T-helper 2 cell treated with Interferon-gamma antibody and Interleukin-4, amounts not matched to agents 5 μg/mL and 100 μg/mL, for 36 hours (primary cell): Measurements from ENCODE around the gene BRSK2.
"Not testable (repeated sequence)": the region's sequence is repeated elsewhere in the genome, so short reads cannot be mapped to it uniquely, and the experiment has no call there.

Experiments
- DNase-seq: peaks from one replicate; pipeline ENCODE4 v3.0.0; 2021; ENCODE audit warnings: low spot score
- H3K27ac Mint-ChIP-seq: one replicate; pipeline ENCODE4 v1.8.0; 2021; ENCODE audit warnings: mild to moderate bottlenecking, mixed read lengths
- H3K27me3 Mint-ChIP-seq: one replicate; pipeline ENCODE4 v1.8.0; 2021; ENCODE audit warnings: low read depth, mixed read lengths
- H3K36me3 Mint-ChIP-seq: one replicate; pipeline ENCODE4 v1.8.0; 2021; ENCODE audit warnings: low read depth, mixed read lengths
- H3K4me1 Mint-ChIP-seq: one replicate; pipeline ENCODE4 v1.8.0; 2021; ENCODE audit warnings: low read depth, mixed read lengths
- H3K4me3 Mint-ChIP-seq: one replicate; pipeline ENCODE4 v1.8.0; 2022; ENCODE audit warnings: mild to moderate bottlenecking, moderate library complexity, mixed read lengths
- H3K9me3 Mint-ChIP-seq: one replicate; pipeline ENCODE4 v1.8.0; 2021; ENCODE audit warnings: mixed read lengths

Gene BRSK2

DNA sequence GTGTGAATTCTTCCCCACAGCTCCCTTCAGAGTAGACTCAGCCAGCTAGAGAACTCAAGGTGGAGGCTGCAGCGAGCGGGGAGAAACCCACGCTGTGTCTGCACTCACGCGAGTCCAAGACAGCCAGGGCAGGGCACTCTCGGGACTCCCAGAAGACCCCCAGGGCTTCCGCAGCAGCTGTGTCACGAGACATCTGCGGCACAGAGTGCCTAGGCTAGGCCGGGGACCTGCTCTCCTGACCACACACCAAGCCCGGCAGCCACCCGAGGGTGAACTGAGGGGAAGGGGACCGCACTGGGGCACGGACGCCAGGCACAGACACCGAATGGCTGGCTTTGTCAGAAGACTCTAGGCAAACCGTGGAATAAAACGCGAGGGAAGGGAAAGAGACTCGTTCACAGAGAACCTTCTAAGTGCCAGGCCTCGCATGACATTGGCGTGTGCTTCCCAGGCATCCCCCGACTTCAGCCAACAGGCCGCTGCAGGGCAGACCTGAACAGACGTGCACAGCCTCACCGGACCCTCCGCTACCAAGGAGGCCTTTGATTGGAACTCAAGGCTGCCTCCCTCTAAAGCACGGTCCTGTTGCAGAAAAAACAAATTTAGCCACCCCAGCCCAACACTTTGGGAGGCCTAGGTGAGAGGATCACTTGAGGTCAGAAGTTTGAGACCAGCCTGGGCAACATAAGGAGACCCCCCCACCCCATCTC lies 115.0 kb downstream of the BRSK2 start:
- no peaks in the 10 kb centered on the region for H3K27me3 Mint-ChIP-seq

DNA sequence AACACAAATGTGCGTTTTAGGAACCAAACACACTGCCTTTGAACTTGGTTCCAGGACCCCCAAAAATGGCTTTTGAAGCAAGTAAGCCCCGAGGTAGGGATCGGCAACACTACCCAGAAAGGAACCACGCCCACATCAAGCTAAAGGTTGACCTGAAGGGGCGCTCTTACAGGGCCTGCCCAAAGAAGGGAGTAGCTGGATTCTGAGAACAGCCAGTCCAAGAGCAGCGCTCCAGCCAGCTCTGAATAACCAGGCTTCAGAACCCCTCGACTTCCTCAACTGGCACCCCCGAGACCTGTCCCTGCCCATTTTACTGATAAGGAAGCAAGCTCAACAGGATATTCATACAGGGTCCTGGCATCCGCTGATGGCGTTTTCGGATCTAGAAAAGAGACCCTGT lies 115.7 kb downstream of the BRSK2 start:
- H3K27me3 Mint-ChIP-seq: no peaks in the 10 kb centered on the region

More for the DNA sequence above, 115.0 kb downstream of the BRSK2 start:
- Mint-ChIP-seq H3K36me3 (peaks cover 2% of the 10 kb centered on the region), H3K27ac (no peak overlapping the region), H3K4me1 (no peaks in the 10 kb centered on the region), H3K9me3 (no peaks in the 10 kb centered on the region), H3K4me3 (no peak overlapping the region)
- no peak for DNase-seq

GRCh38 chr11:1506981-1507380 lies 117.2 kb downstream of the BRSK2 start:
- DNase-seq: no peak
- no peaks in the 10 kb centered on the region for H3K9me3 Mint-ChIP-seq
- H3K36me3 Mint-ChIP-seq: no peaks in the 10 kb centered on the region
- no peak overlapping the region for H3K27ac Mint-ChIP-seq
- H3K27me3 Mint-ChIP-seq: no peaks in the 10 kb centered on the region
- no peak overlapping the region for H3K4me3 Mint-ChIP-seq
- no peaks in the 10 kb centered on the region for H3K4me1 Mint-ChIP-seq

More for the DNA sequence above, 115.7 kb downstream of the BRSK2 start:
- H3K27ac Mint-ChIP-seq: no peak overlapping the region
- H3K36me3 Mint-ChIP-seq: peaks cover 2% of the 10 kb centered on the region
- H3K4me3 Mint-ChIP-seq: no peak overlapping the region
- DNase-seq: no peak
- no peaks in the 10 kb centered on the region for H3K4me1 Mint-ChIP-seq
- no peaks in the 10 kb centered on the region for H3K9me3 Mint-ChIP-seq

DNA sequence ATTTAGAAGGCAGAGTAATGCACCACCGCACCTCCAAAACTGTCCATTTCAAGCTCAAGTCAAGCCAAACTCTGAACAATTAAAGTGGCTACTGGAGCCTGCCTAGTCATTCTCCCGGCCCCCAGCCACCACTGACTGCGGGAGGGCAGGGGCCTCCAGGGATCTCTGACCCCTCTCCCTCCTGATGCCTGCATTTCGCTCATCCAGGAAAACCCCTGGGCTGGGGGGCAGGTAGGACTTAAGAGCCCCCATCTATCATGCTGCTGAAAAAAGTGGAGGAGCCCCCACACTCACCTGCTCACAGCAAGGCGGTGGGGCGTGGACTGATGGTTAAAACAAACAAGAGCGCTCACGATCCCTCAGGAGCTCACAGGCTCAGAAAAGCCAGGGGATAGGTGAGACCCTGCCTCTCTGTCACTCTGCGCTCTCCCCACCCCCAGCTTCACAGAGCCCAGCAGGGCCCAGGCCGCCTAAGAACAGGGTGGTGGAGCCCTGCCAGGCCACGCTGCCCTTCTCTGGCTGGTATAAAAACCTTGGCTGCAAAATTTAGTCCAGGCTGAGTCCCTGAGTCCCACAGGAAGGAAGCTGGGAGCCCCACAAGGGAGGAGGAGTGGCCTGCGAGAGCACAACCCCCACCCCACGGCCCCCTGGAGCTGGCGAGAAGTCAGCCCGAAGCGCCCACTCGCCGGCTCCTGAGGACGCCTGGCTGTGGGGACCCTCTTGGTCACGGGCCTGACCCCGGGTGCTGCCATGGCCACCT lies 117.8 kb downstream of the BRSK2 start:
- Mint-ChIP-seq H3K9me3 (no peaks in the 10 kb centered on the region), H3K36me3 (no peaks in the 10 kb centered on the region), H3K27me3 (no peaks in the 10 kb centered on the region), H3K4me1 (peaks cover 2% of the 10 kb centered on the region), H3K4me3 (no peak overlapping the region), H3K27ac (no peak overlapping the region)
- DNase-seq: no peak

DNA sequence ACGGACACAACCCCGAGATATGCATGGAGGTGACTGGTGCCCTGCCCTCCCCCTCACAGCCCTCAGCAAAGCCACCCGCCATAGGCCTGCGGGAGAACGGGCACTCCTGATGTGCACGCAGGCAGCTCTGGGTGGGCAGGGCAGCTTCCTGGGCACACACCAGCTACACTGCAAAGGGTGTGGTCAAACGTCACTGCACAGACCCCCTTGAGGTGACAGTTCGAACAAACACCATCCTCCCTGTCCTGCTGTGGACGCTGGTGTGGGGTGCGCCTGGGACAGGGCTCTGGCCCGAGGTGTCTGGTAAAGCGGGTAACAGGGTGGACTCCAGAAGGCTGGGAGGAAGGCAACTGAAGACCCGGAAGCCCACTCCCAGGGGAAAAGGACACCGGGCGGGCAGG lies 118.8 kb downstream of the BRSK2 start:
- H3K4me3 Mint-ChIP-seq: no peak overlapping the region
- H3K4me1 Mint-ChIP-seq: peaks cover 4% of the 10 kb centered on the region
- H3K27ac Mint-ChIP-seq: no peak overlapping the region
- no peaks in the 10 kb centered on the region for H3K27me3 Mint-ChIP-seq
- H3K9me3 Mint-ChIP-seq: no peaks in the 10 kb centered on the region
- peaks cover 2% of the 10 kb centered on the region for H3K36me3 Mint-ChIP-seq
- DNase-seq: no peak

DNA sequence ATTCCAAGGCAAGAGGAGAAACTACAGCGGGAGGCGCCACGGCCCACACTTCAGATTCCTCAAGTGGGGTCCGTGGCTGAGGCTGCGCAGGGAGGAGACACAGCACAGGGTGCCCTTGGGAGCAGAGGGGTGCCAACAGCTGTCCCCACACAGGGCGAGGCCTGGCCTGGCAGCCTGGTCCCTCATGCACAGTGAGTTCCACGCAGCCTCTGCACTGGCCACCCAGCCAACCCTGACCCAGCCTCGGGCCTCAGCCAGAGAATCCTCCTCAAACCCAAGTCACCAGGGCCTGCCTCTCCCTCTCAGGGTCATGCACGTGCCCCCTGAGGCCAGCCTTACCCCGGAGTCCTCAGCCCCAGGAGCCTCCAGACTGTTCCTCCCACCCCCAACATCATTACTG lies 119.3 kb downstream of the BRSK2 start:
- peaks cover 6% of the 10 kb centered on the region for H3K4me1 Mint-ChIP-seq
- H3K27me3 Mint-ChIP-seq: no peaks in the 10 kb centered on the region
- no peaks in the 10 kb centered on the region for H3K9me3 Mint-ChIP-seq
- H3K36me3 Mint-ChIP-seq: peaks cover 3% of the 10 kb centered on the region
- no peak for DNase-seq
- H3K27ac Mint-ChIP-seq: no peak overlapping the region
- no peak overlapping the region for H3K4me3 Mint-ChIP-seq

DNA sequence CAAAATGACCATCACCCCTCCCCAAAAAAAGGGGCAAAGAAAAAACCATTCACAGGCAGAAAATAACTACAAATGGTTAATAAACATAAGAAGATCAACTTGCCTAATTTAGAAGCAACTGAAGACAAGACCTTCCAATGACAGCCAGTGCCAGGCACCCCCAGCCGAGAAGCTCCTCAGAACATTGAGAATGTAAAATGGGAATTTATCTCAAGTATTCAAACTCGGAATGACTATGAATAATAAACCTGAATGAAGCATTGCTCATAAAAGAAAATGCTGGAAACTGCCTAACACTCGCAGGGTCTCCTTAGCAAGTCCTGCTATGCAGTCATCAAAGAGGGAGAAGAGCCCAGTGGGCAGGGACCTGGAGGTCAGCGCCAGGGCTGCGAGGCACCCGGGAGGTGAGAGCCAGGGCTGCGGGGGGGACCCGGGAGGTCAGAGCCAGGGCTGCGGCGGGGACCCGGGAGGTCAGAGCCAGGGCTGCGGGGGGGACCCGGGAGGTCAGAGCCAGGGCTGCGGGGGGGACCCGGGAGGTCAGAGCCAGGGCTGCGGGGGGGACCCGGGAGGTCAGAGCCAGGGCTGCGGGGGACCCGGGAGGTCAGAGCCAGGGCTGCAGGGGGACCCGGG lies 120.0 kb downstream of the BRSK2 start:
- H3K27me3 Mint-ChIP-seq: no peaks in the 10 kb centered on the region
- H3K4me1 Mint-ChIP-seq: peaks cover 6% of the 10 kb centered on the region
- H3K27ac Mint-ChIP-seq: no peak overlapping the region

DNA sequence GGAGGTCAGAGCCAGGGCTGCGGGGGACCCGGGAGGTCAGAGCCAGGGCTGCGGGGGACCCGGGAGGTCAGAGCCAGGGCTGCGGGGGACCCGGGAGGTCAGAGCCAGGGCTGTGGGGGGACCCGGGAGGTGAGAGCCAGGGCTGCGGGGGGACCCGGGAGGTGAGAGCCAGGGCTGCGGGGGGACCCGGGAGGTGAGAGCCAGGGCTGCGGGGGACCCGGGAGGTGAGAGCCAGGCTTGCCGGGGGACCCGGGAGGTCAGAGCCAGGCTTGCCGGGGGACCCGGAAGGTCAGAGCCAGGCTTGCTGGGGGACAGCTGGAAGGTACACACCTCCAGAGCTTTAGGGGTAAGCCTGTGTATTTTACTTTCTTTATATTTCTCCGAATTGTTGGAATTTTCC lies 120.6 kb downstream of the BRSK2 start:
- not testable (repeated sequence) for H3K4me3 Mint-ChIP-seq, H3K36me3 Mint-ChIP-seq, H3K27ac Mint-ChIP-seq, H3K4me1 Mint-ChIP-seq, H3K27me3 Mint-ChIP-seq, H3K9me3 Mint-ChIP-seq, DNase-seq

More for the DNA sequence above, 120.0 kb downstream of the BRSK2 start:
- no peaks in the 10 kb centered on the region for H3K9me3 Mint-ChIP-seq
- no peak for DNase-seq
- no peak overlapping the region for H3K4me3 Mint-ChIP-seq
- peaks cover 3% of the 10 kb centered on the region for H3K36me3 Mint-ChIP-seq

- Mint-ChIP-seq H3K9me3 (no peaks in the 10 kb centered on the region), H3K27ac (no peak overlapping the region), H3K27me3 (no peaks in the 10 kb centered on the region), H3K4me3 (no peak overlapping the region), H3K4me1 (peaks cover 6% of the 10 kb centered on the region), H3K36me3 (peaks cover 3% of the 10 kb centered on the region)
- no peak for DNase-seq
These were observed 121.2 kb downstream of the BRSK2 start for GRCh38 chr11:1510928-1511327.

DNA sequence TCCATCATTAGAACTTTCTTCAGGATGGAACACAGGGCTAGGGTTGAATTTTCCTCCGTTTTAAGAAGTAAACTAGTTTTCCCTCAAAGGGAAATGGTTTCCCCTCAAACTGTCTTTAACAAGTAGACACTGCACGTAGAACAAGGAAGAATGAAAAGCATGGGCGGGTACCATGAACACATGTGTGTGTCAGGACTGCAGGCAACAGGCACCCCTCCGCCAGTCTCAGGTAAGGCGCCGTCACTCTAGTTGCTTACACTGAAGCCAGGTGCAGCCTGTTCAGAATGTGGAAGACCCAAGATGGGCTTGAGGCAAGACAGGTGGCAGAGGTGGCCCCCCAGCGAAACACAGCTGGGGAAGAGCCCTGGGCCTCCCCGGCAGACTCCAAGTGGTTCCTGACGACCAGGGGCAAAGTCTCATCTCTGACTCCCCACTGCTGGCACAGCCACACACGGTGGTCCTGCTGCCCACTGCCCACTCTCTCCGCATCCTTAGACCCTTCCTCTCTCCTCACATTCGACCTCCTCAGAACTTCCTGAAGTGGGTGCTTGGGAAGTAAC lies 122.3 kb downstream of the BRSK2 start:
- Mint-ChIP-seq H3K27me3 (no peaks in the 10 kb centered on the region), H3K9me3 (no peaks in the 10 kb centered on the region), H3K4me3 (no peak overlapping the region), H3K36me3 (peaks cover 3% of the 10 kb centered on the region), H3K4me1 (peaks cover 6% of the 10 kb centered on the region), H3K27ac (no peak overlapping the region)
- no peak for DNase-seq
